ENCODE results near the gene KIF3A.

The KIF3A gene

DNA sequence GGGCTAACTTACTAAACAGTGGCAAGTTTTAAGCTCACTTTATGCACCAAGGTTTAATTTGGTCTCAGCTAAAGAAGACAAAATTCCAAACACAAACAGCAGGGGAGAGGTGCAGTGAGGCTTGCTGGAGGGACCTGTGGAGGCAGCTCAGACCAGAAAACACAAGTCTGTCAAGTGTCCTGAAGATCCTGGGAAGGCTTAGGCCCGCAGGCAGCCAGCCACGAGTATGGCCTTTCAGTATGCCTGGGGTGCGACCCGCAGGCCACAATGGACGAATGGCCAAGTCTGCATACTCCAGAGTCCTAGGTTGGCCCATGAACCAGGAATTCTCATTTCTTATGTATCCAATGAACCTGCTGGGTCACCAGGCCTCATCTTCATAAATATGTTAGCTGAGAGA lies 19.2 kb upstream of the KIF3A start:
- no peak overlapping the region for H4K91ac ChIP-seq (ENCODE audit: low read depth, low read length, poor library complexity)
- no peaks in the 10 kb centered on the region for H3K79me1 ChIP-seq (ENCODE audit: low read depth, low read length)
- H3K4me2 ChIP-seq (ENCODE audit: insufficient read depth, low read length, poor library complexity, severe bottlenecking), result no peak overlapping the region
- H4K8ac ChIP-seq (ENCODE audit: low read depth, low read length), result no peak overlapping the region
- H3K14ac ChIP-seq (ENCODE audit: low read length), result no peak overlapping the region
- no peak overlapping the region for H3K9ac ChIP-seq (ENCODE audit: low read depth, low read length, poor library complexity)
- H2AFZ ChIP-seq (ENCODE audit: low read length), result no peak overlapping the region
- H2BK120ac ChIP-seq (ENCODE audit: low read depth, low read length), result no peak overlapping the region
- H2AK5ac ChIP-seq (ENCODE audit: low read depth, low read length), result no peak overlapping the region
- no peak overlapping the region for H2BK15ac ChIP-seq (ENCODE audit: low read length)
- no peak overlapping the region for H3K27ac ChIP-seq (replicated peaks; ENCODE audit: low read length)
- H2BK5ac ChIP-seq (ENCODE audit: low read length), result no peak overlapping the region
- no peak for DNase-seq (ENCODE audit: low spot score)
- peaks cover 19 to 44% of the 10 kb centered on the region in 2 donors for H3K36me3 ChIP-seq (replicated peaks in 1 of 2; ENCODE audit: control insufficient read depth in 2 of 2, insufficient read depth in 2 of 2, low read length in 2 of 2)
- H3K4me1 ChIP-seq (ENCODE audit: control insufficient read depth in 2 of 2, insufficient read depth in 1 of 2, low read depth in 1 of 2, low read length in 2 of 2), result peaks cover 0 to 17% of the 10 kb centered on the region in 2 donors
- H3K27me3 ChIP-seq (ENCODE audit: control insufficient read depth in 3 of 3, insufficient read depth in 3 of 3, low read depth in 1 of 3, low read length in 3 of 3), result no peaks in the 10 kb centered on the region
- no peak overlapping the region for H3K4ac ChIP-seq (ENCODE audit: low read length)
- H3K9me3 ChIP-seq (replicated peaks in 1 of 2; ENCODE audit: control insufficient read depth in 2 of 2, insufficient read depth in 1 of 2, low read depth in 1 of 2, low read length in 2 of 2), result no peaks in the 10 kb centered on the region
- no peak overlapping the region for H3K23ac ChIP-seq (ENCODE audit: low read depth, low read length, poor library complexity)
- no peak overlapping the region for H2BK12ac ChIP-seq (ENCODE audit: low read length)
- no peak overlapping the region for H3K4me3 ChIP-seq (ENCODE audit: low read length in 2 of 2)
- no peak overlapping the region for H3K18ac ChIP-seq (ENCODE audit: low read length)
- no CpG with 5 or more reads among the region's 5 CpGs for WGBS, 2 donors (ENCODE audit: extremely low coverage in 2 of 2, insufficient read length in 2 of 2, insufficient replicate concordance in 1 of 2)

GRCh38 chr5:132754947-132755346 lies 17.6 kb upstream of the KIF3A start:
- Histone ChIP-seq H3K36me3 (replicated peaks in 1 of 2; ENCODE audit: control insufficient read depth in 2 of 2, insufficient read depth in 2 of 2, low read length in 2 of 2) (peaks cover 8 to 28% of the 10 kb centered on the region in 2 donors), H2BK12ac (ENCODE audit: low read length) (no peak overlapping the region), H2BK5ac (ENCODE audit: low read length) (no peak overlapping the region), H2AK5ac (ENCODE audit: low read depth, low read length) (no peak overlapping the region), H4K8ac (ENCODE audit: low read depth, low read length) (no peak overlapping the region), H2BK120ac (ENCODE audit: low read depth, low read length) (no peak overlapping the region), H4K91ac (ENCODE audit: low read depth, low read length, poor library complexity) (no peak overlapping the region), H3K4me1 (ENCODE audit: control insufficient read depth in 2 of 2, insufficient read depth in 1 of 2, low read depth in 1 of 2, low read length in 2 of 2) (peaks cover 0 to 17% of the 10 kb centered on the region in 2 donors), H3K4ac (ENCODE audit: low read length) (no peak overlapping the region), H3K4me2 (ENCODE audit: insufficient read depth, low read length, poor library complexity, severe bottlenecking) (no peak overlapping the region), H3K18ac (ENCODE audit: low read length) (no peak overlapping the region), H3K27me3 (ENCODE audit: control insufficient read depth in 3 of 3, insufficient read depth in 3 of 3, low read depth in 1 of 3, low read length in 3 of 3) (no peaks in the 10 kb centered on the region), H2BK15ac (ENCODE audit: low read length) (no peak overlapping the region), H3K79me1 (ENCODE audit: low read depth, low read length) (no peaks in the 10 kb centered on the region), H2AFZ (ENCODE audit: low read length) (no peak overlapping the region), H3K27ac (replicated peaks; ENCODE audit: low read length) (no peak overlapping the region), H3K9me3 (replicated peaks in 1 of 2; ENCODE audit: control insufficient read depth in 2 of 2, insufficient read depth in 1 of 2, low read depth in 1 of 2, low read length in 2 of 2) (no peaks in the 10 kb centered on the region), H3K23ac (ENCODE audit: low read depth, low read length, poor library complexity) (no peak overlapping the region), H3K9ac (ENCODE audit: low read depth, low read length, poor library complexity) (no peak overlapping the region), H3K14ac (ENCODE audit: low read length) (no peak overlapping the region), H3K4me3 (ENCODE audit: low read length in 2 of 2) (no peak overlapping the region)
- DNase-seq (ENCODE audit: low spot score), result no peak

DNA sequence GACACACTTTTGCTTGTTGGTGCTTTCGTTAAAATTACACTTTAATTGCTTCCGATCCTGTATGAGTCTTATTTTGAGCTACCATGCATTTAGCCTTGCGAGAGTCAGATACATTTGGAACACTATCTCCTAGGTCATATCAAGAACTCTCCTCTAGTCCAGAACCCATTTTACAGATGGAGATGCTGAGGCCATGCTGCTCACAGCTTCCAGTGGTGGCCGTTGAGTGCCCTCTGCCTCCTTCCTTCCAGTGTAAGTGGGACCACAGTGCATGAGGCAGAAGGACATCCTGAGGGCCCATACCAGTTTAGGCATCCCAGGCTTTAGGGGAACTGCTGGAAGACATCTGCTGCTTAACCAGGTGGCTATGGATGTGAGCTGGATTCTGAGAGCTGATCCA lies 16.8 kb upstream of the KIF3A start:
- Histone ChIP-seq H3K4me1 (ENCODE audit: control insufficient read depth in 2 of 2, insufficient read depth in 1 of 2, low read depth in 1 of 2, low read length in 2 of 2) (peaks cover 0 to 17% of the 10 kb centered on the region in 2 donors), H3K4me2 (ENCODE audit: insufficient read depth, low read length, poor library complexity, severe bottlenecking) (no peak overlapping the region), H3K79me1 (ENCODE audit: low read depth, low read length) (no peaks in the 10 kb centered on the region), H3K9me3 (replicated peaks in 1 of 2; ENCODE audit: control insufficient read depth in 2 of 2, insufficient read depth in 1 of 2, low read depth in 1 of 2, low read length in 2 of 2) (no peaks in the 10 kb centered on the region), H3K9ac (ENCODE audit: low read depth, low read length, poor library complexity) (no peak overlapping the region), H4K8ac (ENCODE audit: low read depth, low read length) (no peak overlapping the region), H3K18ac (ENCODE audit: low read length) (no peak overlapping the region), H2AK5ac (ENCODE audit: low read depth, low read length) (no peak overlapping the region), H2BK15ac (ENCODE audit: low read length) (no peak overlapping the region), H3K4me3 (ENCODE audit: low read length in 2 of 2) (no peak overlapping the region), H3K23ac (ENCODE audit: low read depth, low read length, poor library complexity) (no peak overlapping the region), H2AFZ (ENCODE audit: low read length) (no peak overlapping the region), H3K4ac (ENCODE audit: low read length) (no peak overlapping the region), H3K36me3 (replicated peaks in 1 of 2; ENCODE audit: control insufficient read depth in 2 of 2, insufficient read depth in 2 of 2, low read length in 2 of 2) (peaks cover 3 to 20% of the 10 kb centered on the region in 2 donors), H3K14ac (ENCODE audit: low read length) (no peak overlapping the region), H2BK120ac (ENCODE audit: low read depth, low read length) (no peak overlapping the region), H3K27ac (replicated peaks; ENCODE audit: low read length) (no peak overlapping the region), H4K91ac (ENCODE audit: low read depth, low read length, poor library complexity) (no peak overlapping the region), H3K27me3 (ENCODE audit: control insufficient read depth in 3 of 3, insufficient read depth in 3 of 3, low read depth in 1 of 3, low read length in 3 of 3) (peaks cover 0 to 8% (median 6%) of the 10 kb centered on the region in 3 experiments), H2BK12ac (ENCODE audit: low read length) (no peak overlapping the region), H2BK5ac (ENCODE audit: low read length) (no peak overlapping the region)
- WGBS, 2 donors (ENCODE audit: extremely low coverage in 2 of 2, insufficient read length in 2 of 2, insufficient replicate concordance in 1 of 2), result no CpG with 5 or more reads among the region's 4 CpGs
- no peak for DNase-seq (ENCODE audit: low spot score)

DNA sequence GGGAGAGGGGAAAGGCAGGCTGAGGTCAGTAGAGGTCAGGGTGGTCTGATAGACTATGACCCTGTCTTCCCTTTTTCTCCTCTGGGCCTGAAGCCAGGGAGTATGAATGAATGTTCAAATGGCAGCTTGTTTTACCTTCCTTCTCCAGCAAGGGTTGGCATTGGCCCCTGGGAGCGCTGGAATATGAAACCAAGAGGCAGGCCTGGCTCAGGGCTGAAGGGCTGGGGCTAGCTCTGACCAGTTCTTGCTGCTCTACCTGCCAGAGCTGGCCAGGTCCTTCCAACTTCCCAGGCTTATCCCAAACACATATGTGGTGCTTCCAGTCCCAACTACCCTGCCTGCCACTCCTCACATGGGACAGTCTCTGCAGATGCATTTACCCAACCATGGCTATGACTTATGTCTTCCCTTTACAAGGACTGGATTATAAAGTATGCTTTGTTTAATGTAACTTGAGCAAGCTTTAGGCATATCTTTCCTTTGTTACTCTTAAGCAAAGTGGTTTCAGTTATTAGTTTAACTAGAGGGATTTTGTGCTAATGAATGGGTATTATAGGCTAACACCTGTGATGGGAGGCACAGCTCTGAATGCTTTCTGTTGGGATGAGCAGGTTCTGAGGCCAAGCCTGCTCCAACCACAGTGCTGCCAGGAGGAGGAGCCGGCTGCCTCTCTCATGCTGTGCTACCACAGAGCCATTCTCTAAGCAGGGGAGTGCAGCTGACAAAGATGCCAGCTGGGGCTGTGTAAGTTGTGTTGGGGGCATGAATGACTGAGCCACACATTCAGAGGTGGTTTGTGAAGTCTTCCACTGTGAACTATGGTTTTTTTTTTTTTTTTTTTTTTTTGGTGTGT lies 16.0 kb upstream of the KIF3A start:
- Histone ChIP-seq H4K8ac (ENCODE audit: low read depth, low read length) (no peak overlapping the region), H3K4me1 (ENCODE audit: control insufficient read depth in 2 of 2, insufficient read depth in 1 of 2, low read depth in 1 of 2, low read length in 2 of 2) (peaks cover 0 to 17% of the 10 kb centered on the region in 2 donors), H2BK5ac (ENCODE audit: low read length) (no peak overlapping the region), H3K18ac (ENCODE audit: low read length) (no peak overlapping the region), H3K14ac (ENCODE audit: low read length) (no peak overlapping the region), H3K27ac (replicated peaks; ENCODE audit: low read length) (no peak overlapping the region), H3K9me3 (replicated peaks in 1 of 2; ENCODE audit: control insufficient read depth in 2 of 2, insufficient read depth in 1 of 2, low read depth in 1 of 2, low read length in 2 of 2) (no peaks in the 10 kb centered on the region), H3K79me1 (ENCODE audit: low read depth, low read length) (no peaks in the 10 kb centered on the region), H2AK5ac (ENCODE audit: low read depth, low read length) (no peak overlapping the region), H3K9ac (ENCODE audit: low read depth, low read length, poor library complexity) (no peak overlapping the region), H2BK120ac (ENCODE audit: low read depth, low read length) (no peak overlapping the region), H2BK15ac (ENCODE audit: low read length) (no peak overlapping the region), H3K27me3 (ENCODE audit: control insufficient read depth in 3 of 3, insufficient read depth in 3 of 3, low read depth in 1 of 3, low read length in 3 of 3) (peaks cover 0 to 15% (median 14%) of the 10 kb centered on the region in 3 experiments), H2AFZ (ENCODE audit: low read length) (no peak overlapping the region), H3K4ac (ENCODE audit: low read length) (no peak overlapping the region), H3K36me3 (replicated peaks in 1 of 2; ENCODE audit: control insufficient read depth in 2 of 2, insufficient read depth in 2 of 2, low read length in 2 of 2) (peaks cover 3 to 13% of the 10 kb centered on the region in 2 donors), H3K23ac (ENCODE audit: low read depth, low read length, poor library complexity) (no peak overlapping the region), H2BK12ac (ENCODE audit: low read length) (no peak overlapping the region), H3K4me3 (ENCODE audit: low read length in 2 of 2) (no peak overlapping the region), H3K4me2 (ENCODE audit: insufficient read depth, low read length, poor library complexity, severe bottlenecking) (no peak overlapping the region), H4K91ac (ENCODE audit: low read depth, low read length, poor library complexity) (no peak overlapping the region)
- DNase-seq (ENCODE audit: low spot score), result no peak
- no CpG with 5 or more reads among the region's 2 CpGs for WGBS, 2 donors (ENCODE audit: extremely low coverage in 2 of 2, insufficient read length in 2 of 2, insufficient replicate concordance in 1 of 2)

Measured in neuronal stem cell (in vitro differentiated cells).